Left ventricle myocardium inferior (tissue), 1 donor: Measurements from ENCODE around the gene SLC27A5. TPM values are rescaled to one million over a fixed set of nuclear protein-coding genes. Genes with fewer than 3 reads are reported as not detected.
"Not testable (repeated sequence)": the region's sequence is repeated elsewhere in the genome, so short reads cannot be mapped to it uniquely, and the experiment has no call there.

Experiments used
- DNase-seq: peaks from one replicate; pipeline ENCODE4 v3.0.0-alpha.2; 2020
- H3K27ac ChIP-seq: fragments of 200-600 bp; replicated peaks from 2 replicates; pipeline ENCODE4 v1.8.0; 2021
- H3K27me3 ChIP-seq: fragments of 200-600 bp; 2 replicates; pipeline ENCODE4 v1.8.0; 2021; ENCODE audit warnings: low read depth
- H3K36me3 ChIP-seq: fragments of 200-600 bp; 2 replicates; pipeline ENCODE4 v1.8.0; 2021
- H3K4me1 ChIP-seq: fragments of 200-600 bp; 2 replicates; pipeline ENCODE4 v1.8.0; 2021
- H3K4me3 ChIP-seq: fragments of 200-600 bp; 2 replicates; pipeline ENCODE4 v1.8.0; 2021; ENCODE audit warnings: mild to moderate bottlenecking, moderate library complexity
- H3K9me3 ChIP-seq: fragments of 200-600 bp; replicated peaks from 2 replicates; pipeline ENCODE4 v1.8.0; 2021
- CTCF ChIP-seq: fragments of 200-600 bp; IDR thresholded peaks from 2 replicates; pipeline ENCODE4 v1.8.0; 2021; ENCODE audit warnings: antibody characterized with exemption, mild to moderate bottlenecking, borderline replicate concordance
- intact Hi-C: fragments of 100-400 bp; cut with micrococcal nuclease; formaldehyde crosslinking; loops from one replicate; pipeline ENCODE4 v1.11.0; 2022
- total RNA-seq: library from RNA; stranded (reverse); fragmentation: NEBNext Ultra II Directional; extraction: Animal tissue kit (Norgen Biotek cat#: 25700); gene quantifications from one replicate; pipeline ENCODE4 v1.2.1, GENCODE V29; 2021
- donor health status: DM: no; HTN: yes; CAD: no; lungs with severe emphysema.

Gene SLC27A5
- total RNA-seq, 1 donor from 2014 or later = 4.1 TPM

- H3K36me3 ChIP-seq = peaks cover 47% of the 10 kb centered on the region
- no peak for DNase-seq
Observed at GRCh38 chr19:58474291-58474996, 37.3 kb downstream of the SLC27A5 start.

GRCh38 chr19:58473775-58474174 is 38.0 kb downstream of the SLC27A5 start:
- Histone ChIP-seq H3K4me1 (peaks cover 28% of the 10 kb centered on the region), H3K4me3 (no peak overlapping the region), H3K27ac (no peak overlapping the region), H3K36me3 (peaks cover 48% of the 10 kb centered on the region), H3K27me3 (no peaks in the 10 kb centered on the region), H3K9me3 (no peaks in the 10 kb centered on the region)
- TF ChIP-seq CTCF = no peak
- intact Hi-C loops = no loop called here
- DNase-seq = no peak

More at GRCh38 chr19:58474291-58474996, 37.3 kb downstream of the SLC27A5 start:
- no peaks in the 10 kb centered on the region for H3K9me3 ChIP-seq
- H3K27ac ChIP-seq = no peak overlapping the region
- H3K4me3 ChIP-seq = no peak overlapping the region
- no peak for TF ChIP-seq CTCF
- peaks cover 25% of the 10 kb centered on the region for H3K4me1 ChIP-seq
- intact Hi-C loops = no loop called here
- no peaks in the 10 kb centered on the region for H3K27me3 ChIP-seq

- Histone ChIP-seq H3K4me1 (peaks cover 39% of the 10 kb centered on the region), H3K27ac (no peak overlapping the region), H3K27me3 (no peaks in the 10 kb centered on the region), H3K36me3 (peaks cover 44% of the 10 kb centered on the region), H3K4me3 (no peak overlapping the region), H3K9me3 (no peaks in the 10 kb centered on the region)
- no peak for DNase-seq
- no peak for TF ChIP-seq CTCF
- intact Hi-C loops = no loop called here
Observed at GRCh38 chr19:58471736-58472135, 40.1 kb downstream of the SLC27A5 start.

GRCh38 chr19:58470837-58471543 is 40.8 kb downstream of the SLC27A5 start:
- H3K27me3 ChIP-seq, H3K27ac ChIP-seq, H3K9me3 ChIP-seq, H3K4me3 ChIP-seq, DNase-seq, intact Hi-C loops: not testable (repeated sequence)
- Histone ChIP-seq H3K4me1 (peaks cover 41% of the 10 kb centered on the region), H3K36me3 (peaks cover 44% of the 10 kb centered on the region)

GRCh38 chr19:58469241-58470013 is 42.4 kb downstream of the SLC27A5 start:
- H3K36me3 ChIP-seq = peaks cover 44% of the 10 kb centered on the region
- H3K4me3 ChIP-seq = no peak overlapping the region
- H3K4me1 ChIP-seq = peaks cover 28% of the 10 kb centered on the region
- no peak for TF ChIP-seq CTCF
- H3K27me3 ChIP-seq = no peaks in the 10 kb centered on the region
- no peak for DNase-seq
- no peak overlapping the region for H3K27ac ChIP-seq
- intact Hi-C loops = no loop called here
- no peaks in the 10 kb centered on the region for H3K9me3 ChIP-seq
